LNCaP clone FGC (cell line): ENCODE results near the gene WDR45B.

ENCODE experiments used
- DNase-seq: peaks from one replicate; pipeline ENCODE4 v3.0.0-alpha.2; 2011; ENCODE audit warnings: low read depth
- H3K4me3 ChIP-seq: 2 replicates; pipeline ENCODE4 v1.5.1; 2011; ENCODE audit warnings: mild to moderate bottlenecking, low read depth, low read length, control low read depth
- TF ChIP-seq, protein P1 (sequence below): IDR thresholded peaks from 2 replicates; pipeline ENCODE4 v1.5.1; 2012; ENCODE audit warnings: mild to moderate bottlenecking; ENCODE audit not compliant: control insufficient read depth, insufficient read depth; ENCODE audit errors: extremely low read depth

The WDR45B gene

DNA sequence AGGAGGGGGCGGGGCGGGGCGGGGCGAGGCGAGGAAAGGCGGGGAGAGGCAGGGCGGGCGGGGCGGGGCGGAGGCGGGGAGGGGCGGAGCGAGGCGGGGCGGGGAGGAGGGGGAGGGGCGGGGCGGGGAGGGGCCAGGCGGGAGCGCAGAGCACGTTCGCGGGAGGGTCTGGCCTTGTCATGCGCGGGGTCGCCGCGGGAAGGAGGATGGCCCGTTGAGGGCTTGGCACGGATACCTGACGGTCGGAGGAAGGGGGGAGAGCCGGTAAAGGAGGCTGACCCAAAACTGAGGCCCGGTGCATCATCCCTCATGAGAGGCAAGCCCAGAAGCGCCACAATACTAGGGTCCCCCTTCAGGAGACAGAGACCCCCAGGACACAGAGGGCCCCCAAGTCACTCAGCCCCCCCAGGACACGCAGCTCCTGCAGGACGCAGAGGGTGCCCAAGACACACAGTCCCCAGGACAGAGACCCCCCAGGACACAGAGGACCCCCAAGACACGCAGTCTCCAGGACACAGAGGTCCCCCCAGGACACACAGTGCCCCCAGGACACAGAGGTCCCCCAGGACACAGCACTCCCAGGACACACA lies 593 bp upstream of the WDR45B start:
- peak overlapping the region; percentile 57 for H3K4me3 ChIP-seq
- TF ChIP-seq, protein P1, sequence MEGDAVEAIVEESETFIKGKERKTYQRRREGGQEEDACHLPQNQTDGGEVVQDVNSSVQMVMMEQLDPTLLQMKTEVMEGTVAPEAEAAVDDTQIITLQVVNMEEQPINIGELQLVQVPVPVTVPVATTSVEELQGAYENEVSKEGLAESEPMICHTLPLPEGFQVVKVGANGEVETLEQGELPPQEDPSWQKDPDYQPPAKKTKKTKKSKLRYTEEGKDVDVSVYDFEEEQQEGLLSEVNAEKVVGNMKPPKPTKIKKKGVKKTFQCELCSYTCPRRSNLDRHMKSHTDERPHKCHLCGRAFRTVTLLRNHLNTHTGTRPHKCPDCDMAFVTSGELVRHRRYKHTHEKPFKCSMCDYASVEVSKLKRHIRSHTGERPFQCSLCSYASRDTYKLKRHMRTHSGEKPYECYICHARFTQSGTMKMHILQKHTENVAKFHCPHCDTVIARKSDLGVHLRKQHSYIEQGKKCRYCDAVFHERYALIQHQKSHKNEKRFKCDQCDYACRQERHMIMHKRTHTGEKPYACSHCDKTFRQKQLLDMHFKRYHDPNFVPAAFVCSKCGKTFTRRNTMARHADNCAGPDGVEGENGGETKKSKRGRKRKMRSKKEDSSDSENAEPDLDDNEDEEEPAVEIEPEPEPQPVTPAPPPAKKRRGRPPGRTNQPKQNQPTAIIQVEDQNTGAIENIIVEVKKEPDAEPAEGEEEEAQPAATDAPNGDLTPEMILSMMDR, result no peak
- no peak for DNase-seq

DNA sequence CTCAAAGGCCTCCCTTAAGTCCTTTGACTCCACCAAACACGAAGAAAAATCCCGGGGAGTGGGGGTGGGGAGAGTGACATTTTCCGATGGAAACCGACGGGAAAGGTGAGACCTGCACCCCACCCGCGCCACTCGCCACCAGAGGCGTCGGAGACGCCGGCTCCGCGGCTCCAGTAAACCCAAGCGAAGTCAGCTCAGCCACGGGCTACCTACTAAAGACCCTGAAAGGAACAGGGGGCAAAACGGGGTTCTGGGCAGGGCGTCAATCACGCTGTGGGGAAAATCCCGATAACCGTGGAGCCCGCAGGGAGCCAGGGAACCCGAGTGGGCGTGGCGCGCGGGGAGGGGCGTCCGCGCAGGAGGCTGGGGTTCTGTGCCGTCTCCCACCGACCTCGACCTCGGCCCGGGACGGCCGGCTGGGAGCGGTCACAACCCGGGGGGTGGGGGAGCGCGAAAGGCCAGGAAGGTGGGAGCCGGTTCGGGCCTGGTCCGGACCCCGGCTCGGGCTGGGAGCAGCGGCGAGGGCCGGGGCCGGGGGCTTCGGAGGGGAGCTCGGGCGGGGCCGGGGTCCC lies 565 bp downstream of the WDR45B start:
- TF ChIP-seq, protein P1, result no peak
- peak overlapping the region; percentile 73 for H3K4me3 ChIP-seq
- DNase-seq, result no peak

DNA sequence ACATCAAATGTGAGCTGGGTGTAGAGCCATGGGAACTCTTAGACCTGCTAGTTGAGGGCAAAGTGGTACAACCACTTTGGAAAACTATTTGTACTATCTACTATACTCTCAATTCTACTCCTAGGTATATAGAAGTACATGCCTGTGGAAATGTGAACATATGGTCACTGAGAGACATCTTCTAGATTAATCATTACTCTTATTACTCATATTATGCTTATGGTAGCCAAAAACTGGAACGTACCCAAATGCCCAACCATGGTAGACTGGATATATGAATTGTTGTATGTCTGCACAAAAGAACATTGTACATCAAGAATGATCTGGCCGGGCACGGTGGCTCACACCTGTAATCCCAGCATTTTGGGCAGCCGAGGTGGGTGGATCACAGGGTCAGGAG lies 2.7 kb downstream of the WDR45B start:
- TF ChIP-seq, protein P1, result no peak
- no peak overlapping the region for H3K4me3 ChIP-seq
- no peak for DNase-seq

DNA sequence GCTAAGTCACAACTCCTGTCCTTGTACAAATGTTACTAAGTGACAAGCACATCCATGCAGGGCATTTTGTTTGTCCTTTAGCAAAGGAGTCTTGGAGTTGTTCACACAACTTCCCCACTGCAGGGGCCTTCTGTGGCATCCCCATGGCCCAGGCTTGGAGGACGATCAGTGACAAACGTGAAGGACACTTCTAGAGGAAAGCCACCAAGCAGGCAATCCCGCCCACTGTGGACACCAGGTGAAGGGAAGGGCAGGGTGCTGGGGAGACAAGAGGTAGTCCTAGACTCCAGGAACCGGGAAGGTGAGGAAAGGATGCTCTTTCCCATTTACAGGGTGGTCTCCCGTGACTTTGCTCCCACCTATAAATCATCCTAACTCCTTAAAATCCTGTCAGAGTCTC lies 4.1 kb downstream of the WDR45B start:
- no peak overlapping the region for H3K4me3 ChIP-seq
- TF ChIP-seq, protein P1, result no peak
- DNase-seq, result no peak

DNA sequence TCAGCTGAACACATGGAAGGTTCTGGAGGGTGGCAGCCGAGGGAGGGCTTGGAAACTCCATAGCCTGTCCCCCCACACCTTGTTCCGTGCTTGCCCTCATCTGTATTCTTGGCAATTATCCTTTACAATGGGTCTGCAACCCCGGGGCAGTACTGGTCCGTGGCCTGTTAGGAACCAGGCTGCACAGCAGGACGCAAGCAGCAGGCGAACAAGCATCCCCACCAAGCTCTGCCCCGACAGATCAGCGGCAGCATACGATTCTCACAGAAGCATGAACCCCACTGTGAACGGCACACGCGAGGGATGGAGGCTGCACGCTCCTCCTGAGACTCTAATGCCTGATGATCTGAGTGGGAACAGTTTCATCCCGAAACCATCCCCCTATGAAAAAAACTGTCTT lies 6.2 kb downstream of the WDR45B start:
- no peak overlapping the region for H3K4me3 ChIP-seq
- TF ChIP-seq, protein P1, result no peak
- DNase-seq, result no peak

DNA sequence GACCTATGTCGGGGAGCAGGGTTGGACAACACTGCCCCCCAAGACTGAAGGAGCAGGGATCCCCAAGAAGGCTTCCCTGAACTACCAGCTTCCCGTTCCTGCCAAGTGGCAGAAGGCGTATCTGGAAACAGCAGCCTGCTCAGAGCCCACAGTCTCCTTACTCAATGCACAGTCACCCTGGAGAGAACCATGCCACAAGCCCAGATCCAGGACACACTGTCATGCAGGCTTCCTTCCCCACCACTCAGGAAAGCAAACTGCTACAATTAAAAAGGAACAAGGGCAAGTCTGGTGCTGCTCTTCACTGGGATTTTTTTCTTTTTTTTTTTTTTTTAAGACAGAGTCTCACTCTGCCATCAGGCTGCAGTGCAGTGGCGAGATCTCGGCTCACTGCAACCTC lies 8.2 kb downstream of the WDR45B start:
- DNase-seq, result no peak
- TF ChIP-seq, protein P1, result no peak

DNA sequence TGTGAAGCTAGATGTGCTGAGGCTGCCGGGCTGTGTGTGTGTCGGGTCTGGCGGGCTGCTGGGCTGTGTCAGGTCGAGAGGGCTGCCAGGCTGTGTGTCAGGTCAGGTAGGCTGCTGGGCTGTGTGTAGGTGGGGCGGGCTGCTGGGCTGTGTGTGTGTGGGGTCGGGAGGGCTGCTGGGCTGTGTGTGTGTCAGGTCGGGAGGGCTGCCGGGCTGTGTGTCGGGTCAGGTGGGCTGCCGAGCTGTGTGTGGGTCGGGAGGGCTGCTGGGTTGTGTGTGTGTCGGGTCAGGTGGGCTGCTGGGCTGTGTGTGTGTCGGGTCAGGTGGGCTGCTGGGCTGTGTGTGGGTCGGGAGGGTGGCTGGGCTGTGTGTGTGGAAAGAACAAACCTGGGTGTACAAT lies 8.6 kb downstream of the WDR45B start:
- no peak for DNase-seq
- H3K4me3 ChIP-seq, result no peak overlapping the region
- TF ChIP-seq, protein P1, result no peak

More for the DNA sequence above, 8.2 kb downstream of the WDR45B start:
- H3K4me3 ChIP-seq, result no peak overlapping the region
